ENCODE results near the gene KRTAP5-8. TPM values are rescaled to one million over a fixed set of nuclear protein-coding genes. Genes with fewer than 3 reads are reported as not detected.

KRTAP5-8 gene
- total RNA-seq, 4 donors from 2014 or later, result 0.57 to 0.66 TPM; not detected in 2

DNA sequence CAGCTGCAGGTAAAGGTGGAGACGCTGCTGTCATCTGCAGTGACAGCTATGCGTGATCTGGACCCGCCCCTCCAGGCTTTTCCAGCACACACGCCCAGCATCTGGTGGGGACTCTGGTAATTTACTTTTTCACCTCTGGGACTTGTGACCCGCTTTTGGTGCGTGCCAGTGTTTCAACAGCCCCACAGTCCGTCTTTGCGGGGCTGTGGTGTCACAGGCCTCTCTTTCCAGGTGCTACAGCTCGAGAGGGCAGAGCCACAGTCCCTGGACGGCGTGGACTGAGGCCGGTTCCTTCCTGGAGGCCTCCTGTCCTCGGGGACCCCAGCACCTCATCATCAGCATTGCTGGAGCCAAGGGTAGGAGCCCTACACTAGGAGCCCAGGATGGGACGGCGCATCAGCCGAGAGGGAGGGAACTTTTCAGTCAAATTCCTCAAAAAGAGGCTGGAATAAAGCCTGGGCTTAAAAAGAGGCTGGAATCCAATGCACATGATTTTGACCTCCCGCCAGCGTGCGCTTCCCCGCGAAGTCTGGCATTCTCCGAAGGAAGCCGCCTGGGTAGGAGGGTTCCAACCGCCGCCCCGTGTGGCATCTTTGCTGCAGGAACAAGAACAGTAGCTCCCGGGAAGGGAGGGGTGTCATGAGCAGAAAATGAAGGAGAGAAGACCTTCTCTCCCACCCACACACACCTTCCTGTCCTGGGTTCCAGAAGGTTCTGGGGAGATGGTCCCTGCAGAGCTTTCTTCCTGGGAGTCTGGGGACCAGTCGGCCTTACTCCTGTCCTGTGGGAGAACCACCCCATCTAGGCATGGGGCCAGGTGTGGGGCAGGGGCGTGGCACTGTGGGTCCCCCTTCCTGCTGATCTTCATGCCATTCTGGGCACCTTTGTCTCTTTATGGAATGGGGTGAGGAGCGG, 36.5 kb upstream of the KRTAP5-8 start:
- TF ChIP-seq, protein P1, sequence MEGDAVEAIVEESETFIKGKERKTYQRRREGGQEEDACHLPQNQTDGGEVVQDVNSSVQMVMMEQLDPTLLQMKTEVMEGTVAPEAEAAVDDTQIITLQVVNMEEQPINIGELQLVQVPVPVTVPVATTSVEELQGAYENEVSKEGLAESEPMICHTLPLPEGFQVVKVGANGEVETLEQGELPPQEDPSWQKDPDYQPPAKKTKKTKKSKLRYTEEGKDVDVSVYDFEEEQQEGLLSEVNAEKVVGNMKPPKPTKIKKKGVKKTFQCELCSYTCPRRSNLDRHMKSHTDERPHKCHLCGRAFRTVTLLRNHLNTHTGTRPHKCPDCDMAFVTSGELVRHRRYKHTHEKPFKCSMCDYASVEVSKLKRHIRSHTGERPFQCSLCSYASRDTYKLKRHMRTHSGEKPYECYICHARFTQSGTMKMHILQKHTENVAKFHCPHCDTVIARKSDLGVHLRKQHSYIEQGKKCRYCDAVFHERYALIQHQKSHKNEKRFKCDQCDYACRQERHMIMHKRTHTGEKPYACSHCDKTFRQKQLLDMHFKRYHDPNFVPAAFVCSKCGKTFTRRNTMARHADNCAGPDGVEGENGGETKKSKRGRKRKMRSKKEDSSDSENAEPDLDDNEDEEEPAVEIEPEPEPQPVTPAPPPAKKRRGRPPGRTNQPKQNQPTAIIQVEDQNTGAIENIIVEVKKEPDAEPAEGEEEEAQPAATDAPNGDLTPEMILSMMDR (IDR thresholded peaks at IDR 0.05; ENCODE audit: low read depth), result no peak

- TF ChIP-seq, protein P1 (IDR thresholded peaks at IDR 0.05; ENCODE audit: low read depth), result no peak
These were observed 35.8 kb upstream of the KRTAP5-8 start for GRCh38 chr11:71502026-71502425.

- TF ChIP-seq, protein P1 (IDR thresholded peaks at IDR 0.05; ENCODE audit: low read depth), result no peak
These were observed 34.9 kb upstream of the KRTAP5-8 start for GRCh38 chr11:71502871-71503435.

- TF ChIP-seq, protein P1 (IDR thresholded peaks at IDR 0.05; ENCODE audit: low read depth), result no peak
These were observed 33.3 kb upstream of the KRTAP5-8 start for GRCh38 chr11:71504531-71504930.

- TF ChIP-seq, protein P1 (IDR thresholded peaks at IDR 0.05; ENCODE audit: low read depth), result no peak
These were observed 32.8 kb upstream of the KRTAP5-8 start for GRCh38 chr11:71505001-71505400.

DNA sequence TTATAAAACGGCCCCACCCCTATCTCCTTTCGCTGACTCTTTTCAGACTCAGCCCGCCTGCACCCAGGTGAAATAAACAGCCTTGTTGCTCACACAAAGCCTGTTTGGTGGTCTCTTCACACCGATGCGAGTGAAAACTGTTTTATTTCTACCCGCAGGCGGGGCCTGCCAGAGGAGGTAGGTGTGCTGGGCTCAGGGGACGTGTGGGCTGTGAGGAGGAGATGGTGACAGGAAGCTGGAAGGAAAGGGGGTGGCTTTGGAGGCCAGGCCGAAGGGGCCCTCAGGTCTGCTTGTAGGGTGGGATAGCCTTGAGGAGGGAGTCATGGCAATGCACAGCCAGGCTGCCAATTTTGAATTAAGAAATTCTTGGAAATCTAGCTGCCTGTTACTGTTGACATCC, 32.0 kb upstream of the KRTAP5-8 start:
- TF ChIP-seq, protein P1 (IDR thresholded peaks at IDR 0.05; ENCODE audit: low read depth), result no peak

DNA sequence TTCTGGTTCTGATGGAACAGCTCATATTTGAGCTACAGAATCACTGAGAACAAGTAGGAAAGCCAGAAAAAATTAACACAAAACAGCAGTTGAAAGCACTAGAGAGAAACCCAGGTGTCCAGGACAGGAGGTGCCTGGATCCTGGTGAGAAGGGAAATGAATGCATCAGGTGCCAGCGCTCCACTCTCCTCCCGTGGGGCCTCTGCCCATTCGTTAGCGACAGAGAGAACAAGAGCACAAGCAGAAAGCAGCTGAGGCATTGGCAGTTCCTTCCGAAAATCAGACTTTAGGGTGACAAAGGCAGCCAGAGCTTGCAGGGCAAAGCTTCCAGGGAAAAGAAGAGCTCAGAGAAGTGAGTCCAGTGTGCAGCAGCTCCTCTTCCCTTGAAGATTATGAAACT, 30.7 kb upstream of the KRTAP5-8 start:
- TF ChIP-seq, protein P1 (IDR thresholded peaks at IDR 0.05; ENCODE audit: low read depth), result no peak

Data from subcutaneous adipose tissue (tissue), 4 donors.